Measurements from ENCODE around the gene WDR31. TPM values are rescaled to one million over a fixed set of nuclear protein-coding genes. Genes with fewer than 3 reads are reported as not detected.

WDR31 gene
- total RNA-seq, 3 donors from 2014 or later (not counting 1 experiment from before 2014, with no cell fraction given) = 0.16 to 0.55 (median 0.19) TPM

DNA sequence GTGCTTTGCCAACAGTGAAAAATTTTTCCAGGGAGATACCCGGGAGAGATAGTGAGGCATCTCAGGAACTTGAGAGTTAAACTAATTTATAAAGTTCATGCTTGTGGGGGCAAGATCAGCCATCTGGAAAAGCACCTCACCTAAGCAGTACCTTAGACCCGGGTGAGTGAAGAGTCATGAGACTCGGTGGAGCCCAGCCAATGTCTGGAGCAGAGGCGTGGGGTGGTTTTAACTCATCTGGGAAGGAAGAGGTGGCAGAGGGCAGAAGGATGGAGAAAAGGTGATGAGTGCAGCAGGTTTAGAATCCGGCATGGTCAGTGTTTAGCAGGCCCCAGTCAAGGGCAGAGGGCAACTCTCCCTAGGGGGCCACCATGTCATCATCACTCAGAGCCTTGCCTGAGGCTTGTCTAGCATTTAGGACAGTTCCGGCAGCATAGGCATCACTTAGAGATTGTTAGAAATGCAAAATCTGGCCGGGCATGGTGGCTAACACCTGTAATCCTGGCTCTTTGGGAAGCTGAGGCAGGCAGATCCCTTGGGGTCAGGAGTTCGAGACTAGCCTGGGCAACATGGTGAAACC lies 32.6 kb downstream of the WDR31 start:
- DNase-seq (no peak), ATAC-seq (no peak)
- Histone ChIP-seq H3K9me3 (ENCODE audit: control insufficient read depth, insufficient read depth, low read length) (no peaks in the 10 kb centered on the region), H3K36me3 (ENCODE audit: control insufficient read depth, insufficient read depth, low read length) (no peaks in the 10 kb centered on the region), H3K27ac (ENCODE audit: low read length) (no peak overlapping the region), H3K4me3 (ENCODE audit: low read length) (no peak overlapping the region), H3K4me1 (ENCODE audit: control insufficient read depth, insufficient read depth, low read length) (no peaks in the 10 kb centered on the region), H3K27me3 (ENCODE audit: control insufficient read depth, insufficient read depth, low read length) (no peaks in the 10 kb centered on the region)
- H3K4me3 Mint-ChIP-seq = no peak overlapping the region
- H3K4me1 Mint-ChIP-seq = no peaks in the 10 kb centered on the region
- 80% methylated on average over 8 of the region's 8 CpGs for WGBS (ENCODE audit: insufficient coverage)
- TF ChIP-seq, protein P1, sequence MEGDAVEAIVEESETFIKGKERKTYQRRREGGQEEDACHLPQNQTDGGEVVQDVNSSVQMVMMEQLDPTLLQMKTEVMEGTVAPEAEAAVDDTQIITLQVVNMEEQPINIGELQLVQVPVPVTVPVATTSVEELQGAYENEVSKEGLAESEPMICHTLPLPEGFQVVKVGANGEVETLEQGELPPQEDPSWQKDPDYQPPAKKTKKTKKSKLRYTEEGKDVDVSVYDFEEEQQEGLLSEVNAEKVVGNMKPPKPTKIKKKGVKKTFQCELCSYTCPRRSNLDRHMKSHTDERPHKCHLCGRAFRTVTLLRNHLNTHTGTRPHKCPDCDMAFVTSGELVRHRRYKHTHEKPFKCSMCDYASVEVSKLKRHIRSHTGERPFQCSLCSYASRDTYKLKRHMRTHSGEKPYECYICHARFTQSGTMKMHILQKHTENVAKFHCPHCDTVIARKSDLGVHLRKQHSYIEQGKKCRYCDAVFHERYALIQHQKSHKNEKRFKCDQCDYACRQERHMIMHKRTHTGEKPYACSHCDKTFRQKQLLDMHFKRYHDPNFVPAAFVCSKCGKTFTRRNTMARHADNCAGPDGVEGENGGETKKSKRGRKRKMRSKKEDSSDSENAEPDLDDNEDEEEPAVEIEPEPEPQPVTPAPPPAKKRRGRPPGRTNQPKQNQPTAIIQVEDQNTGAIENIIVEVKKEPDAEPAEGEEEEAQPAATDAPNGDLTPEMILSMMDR (IDR thresholded peaks at IDR 0.05) = no peak
- H3K36me3 Mint-ChIP-seq = no peaks in the 10 kb centered on the region
- no peaks in the 10 kb centered on the region for H3K9me3 Mint-ChIP-seq
- H3K27ac Mint-ChIP-seq = no peak overlapping the region
- peaks cover 1 to 2% of the 10 kb centered on the region in 2 donors for H3K27me3 Mint-ChIP-seq (ENCODE audit: low read depth in 2 of 2)
- intact Hi-C loops (cut with micrococcal nuclease) = no loop called here

DNA sequence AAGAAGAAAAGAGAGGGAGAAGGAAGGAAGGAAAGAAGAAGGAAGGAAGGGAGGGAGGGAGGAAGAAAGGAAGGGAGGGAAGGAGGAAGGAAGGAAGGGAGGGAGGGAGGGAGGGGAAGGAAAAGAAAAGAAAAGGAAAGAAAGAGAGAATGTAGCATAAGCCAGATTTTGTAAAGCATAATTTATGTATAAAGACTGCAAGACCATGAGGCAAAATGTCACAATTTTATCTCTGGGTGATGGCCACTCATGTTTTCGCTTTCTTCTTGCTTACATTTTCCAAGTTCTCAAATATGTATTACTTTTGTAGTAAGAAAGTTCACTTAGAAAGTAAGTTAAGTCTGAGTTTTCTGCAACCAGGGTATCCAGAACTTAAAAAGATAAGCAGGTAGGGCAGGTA lies 33.5 kb downstream of the WDR31 start:
- Mint-ChIP-seq H3K4me3 (no peak overlapping the region), H3K27me3 (ENCODE audit: low read depth in 2 of 2) (peaks cover 5 to 7% of the 10 kb centered on the region in 2 donors), H3K9me3 (no peaks in the 10 kb centered on the region), H3K36me3 (no peaks in the 10 kb centered on the region), H3K27ac (no peak overlapping the region), H3K4me1 (no peaks in the 10 kb centered on the region)
- Histone ChIP-seq H3K9me3 (ENCODE audit: control insufficient read depth, insufficient read depth, low read length) (no peaks in the 10 kb centered on the region), H3K4me3 (ENCODE audit: low read length) (no peak overlapping the region), H3K27ac (ENCODE audit: low read length) (no peak overlapping the region), H3K27me3 (ENCODE audit: control insufficient read depth, insufficient read depth, low read length) (no peaks in the 10 kb centered on the region), H3K36me3 (ENCODE audit: control insufficient read depth, insufficient read depth, low read length) (no peaks in the 10 kb centered on the region), H3K4me1 (ENCODE audit: control insufficient read depth, insufficient read depth, low read length) (no peaks in the 10 kb centered on the region)
- DNase-seq = no peak
- intact Hi-C loops (cut with micrococcal nuclease) = no loop called here
- TF ChIP-seq, protein P1 (IDR thresholded peaks at IDR 0.05) = no peak
- no CpG with 5 or more reads among the region's 1 CpG for WGBS (ENCODE audit: insufficient coverage)
- ATAC-seq = no peak

DNA sequence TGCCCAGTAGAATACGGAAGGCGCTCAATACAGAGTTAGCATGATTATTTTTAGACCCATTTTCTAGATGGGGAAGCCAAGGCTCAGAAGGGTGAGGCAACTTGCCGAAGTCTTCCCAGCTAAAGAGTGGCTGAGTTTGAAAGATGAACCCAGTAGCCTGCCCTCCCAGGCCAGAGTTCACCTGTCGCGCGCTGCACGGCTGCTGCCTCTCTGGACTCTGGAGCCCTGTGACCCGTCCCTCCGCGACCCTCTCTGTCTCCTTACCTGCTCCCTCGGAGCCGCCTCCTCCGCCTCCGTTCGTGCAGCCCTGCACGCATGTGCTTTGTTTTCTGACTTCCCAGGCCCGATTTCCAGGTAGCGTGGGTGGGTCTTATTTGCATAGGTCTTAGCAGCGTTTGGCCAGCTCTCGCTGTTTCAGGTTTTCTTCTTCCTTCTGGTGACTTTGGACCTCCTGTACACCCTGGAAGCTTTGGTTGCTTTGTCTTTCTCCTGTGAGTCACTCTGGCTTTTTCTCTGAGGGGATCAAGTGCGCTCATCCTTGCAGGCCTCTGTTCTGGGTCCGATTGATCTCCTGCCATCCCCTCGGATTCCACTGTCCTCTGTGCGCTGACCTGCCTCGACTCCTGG lies 37.2 kb downstream of the WDR31 start, which contains the start of gene RNF183:
RNF183 (minus strand) TSS at position 585 of the 627 bp plus-strand sequence. CDS start 5,192 bp downstream, outside the sequence.
- no peak within 1 kb of the TSS for H3K27ac Mint-ChIP-seq
- no peaks in the 10 kb centered on the region for H3K4me1 ChIP-seq (ENCODE audit: control insufficient read depth, insufficient read depth, low read length)
- DNase-seq (no peak), ATAC-seq (no peak)
- no peaks in the 10 kb centered on the region for H3K36me3 ChIP-seq (ENCODE audit: control insufficient read depth, insufficient read depth, low read length)
- H3K9me3 ChIP-seq (ENCODE audit: control insufficient read depth, insufficient read depth, low read length) = no peaks in the 10 kb centered on the region
- 93% methylated on average over 25 of the region's 25 CpGs for WGBS (ENCODE audit: insufficient coverage)
- H3K4me3 ChIP-seq (ENCODE audit: low read length) = no peak within 1 kb of the TSS
- H3K27me3 Mint-ChIP-seq (ENCODE audit: low read depth in 2 of 2) = peaks cover 9 to 26% of the 10 kb centered on the region in 2 donors
- intact Hi-C loops (cut with micrococcal nuclease) = no loop called here
- H3K27me3 ChIP-seq (ENCODE audit: control insufficient read depth, insufficient read depth, low read length) = no peaks in the 10 kb centered on the region
- no peak within 1 kb of the TSS for H3K4me3 Mint-ChIP-seq
- TF ChIP-seq, protein P1 (IDR thresholded peaks at IDR 0.05) = no peak
- H3K4me1 Mint-ChIP-seq = no peaks in the 10 kb centered on the region
- no peaks in the 10 kb centered on the region for H3K36me3 Mint-ChIP-seq
- no peaks in the 10 kb centered on the region for H3K9me3 Mint-ChIP-seq
- H3K27ac ChIP-seq (ENCODE audit: low read length) = no peak within 1 kb of the TSS

Measured in natural killer cell (primary cell).